HG03457 (cell line): ENCODE measurements around the gene ULBP2.
"Not testable (repeated sequence)": the region's sequence is repeated elsewhere in the genome, so short reads cannot be mapped to it uniquely, and the experiment has no call there.

Experiments used
- ATAC-seq: cut with Tn5 transposase; IDR thresholded peaks from one replicate; pipeline ENCODE4 v1.9.1; 2021; ENCODE audit warnings: moderate number of reproducible peaks; ENCODE audit not compliant: unreplicated experiment

ULBP2 gene

DNA sequence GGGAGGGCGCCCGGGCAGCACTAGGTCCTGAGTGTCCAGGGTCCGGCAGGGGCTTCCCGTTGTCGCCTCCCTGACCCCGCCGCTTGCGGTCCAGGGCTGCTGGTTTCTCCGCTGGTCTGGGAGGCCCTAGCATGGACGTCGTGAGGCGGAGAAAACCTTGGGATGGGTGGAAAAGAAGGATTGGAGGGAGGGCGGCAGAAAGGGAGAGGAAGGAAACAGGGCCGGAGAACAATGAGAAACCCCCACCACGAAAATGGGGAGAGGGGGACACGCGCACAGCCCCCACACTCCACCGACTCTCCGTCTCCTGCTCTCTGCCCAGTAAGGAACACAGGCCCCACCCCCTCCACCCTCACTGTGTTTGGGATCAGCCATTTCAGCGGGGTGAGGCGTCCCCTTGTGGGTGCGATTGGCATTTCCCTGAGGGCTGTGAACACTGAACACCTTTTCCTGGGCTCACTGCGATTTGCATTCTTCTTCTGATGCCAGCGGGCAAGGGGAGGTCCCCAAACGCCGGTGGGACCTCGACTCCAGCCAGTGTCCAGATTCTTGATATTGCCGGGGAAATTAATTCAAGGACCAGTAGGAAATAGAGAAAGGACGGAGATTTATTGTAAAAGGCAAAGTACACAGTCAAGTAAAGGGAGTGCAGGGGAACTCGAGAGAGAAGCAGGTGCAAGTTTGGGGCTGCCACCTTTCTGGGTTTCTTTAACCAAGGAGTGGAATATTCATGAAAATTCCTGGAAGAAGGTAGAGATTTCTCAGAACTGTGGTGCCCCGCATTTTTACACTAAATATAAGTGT, 15.6 kb upstream of the ULBP2 start:
- no peak for ATAC-seq

DNA sequence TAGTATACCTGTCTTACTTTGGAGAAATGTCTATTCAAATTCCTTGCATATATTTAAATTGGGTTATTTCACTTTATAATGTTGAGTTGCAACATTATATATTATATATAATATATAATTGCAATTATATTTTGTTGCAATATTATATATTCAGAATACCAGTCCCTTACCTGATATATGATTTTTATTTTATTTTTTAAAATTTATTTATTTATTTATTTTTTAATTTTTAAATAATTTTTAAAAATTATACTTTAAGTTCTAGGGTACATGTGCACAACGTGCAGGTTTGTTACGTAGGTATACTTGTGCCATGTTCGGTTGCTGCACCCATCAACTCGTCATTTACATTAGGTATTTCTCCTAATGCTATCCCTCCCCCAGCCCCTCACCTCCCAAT, 14.8 kb upstream of the ULBP2 start:
- ATAC-seq, result not testable (repeated sequence)

DNA sequence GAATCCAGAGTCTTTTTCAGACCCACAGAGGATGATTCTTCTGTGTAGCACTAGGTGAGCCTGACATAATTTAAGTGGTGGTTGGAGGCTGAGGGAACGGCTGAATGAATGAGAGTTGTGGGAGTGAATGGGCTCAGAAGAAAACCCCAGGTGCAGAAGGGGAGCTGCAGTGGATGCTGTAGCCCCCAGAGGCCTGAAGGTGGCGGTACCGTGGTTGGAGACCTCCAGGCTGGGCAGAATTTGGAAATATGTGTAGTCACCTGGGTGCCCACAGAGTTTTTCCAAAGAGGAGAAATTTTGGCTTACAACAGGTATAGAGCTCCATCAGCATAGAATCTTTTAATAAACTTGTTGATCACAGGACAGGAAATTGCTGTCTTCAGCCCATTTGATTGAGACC, 12.4 kb upstream of the ULBP2 start:
- no peak for ATAC-seq

DNA sequence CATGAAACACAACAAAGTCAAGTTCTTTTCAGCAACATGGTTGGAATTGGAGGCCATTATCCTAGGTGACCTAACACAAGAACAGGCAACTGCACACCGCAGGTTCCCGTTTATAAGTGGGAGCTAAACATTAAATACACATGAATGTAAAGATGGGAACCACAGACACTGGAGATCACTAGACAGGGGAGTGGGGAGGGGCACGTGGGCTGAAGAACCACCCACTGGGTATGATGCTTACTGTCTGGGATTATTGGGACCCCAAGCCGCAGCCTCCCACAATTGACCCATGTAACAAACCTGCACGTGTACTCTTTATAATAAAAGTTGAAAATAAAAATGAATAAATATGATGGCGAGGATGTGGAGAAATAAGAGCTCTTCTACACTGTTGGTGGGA, 10.3 kb upstream of the ULBP2 start:
- no peak for ATAC-seq

DNA sequence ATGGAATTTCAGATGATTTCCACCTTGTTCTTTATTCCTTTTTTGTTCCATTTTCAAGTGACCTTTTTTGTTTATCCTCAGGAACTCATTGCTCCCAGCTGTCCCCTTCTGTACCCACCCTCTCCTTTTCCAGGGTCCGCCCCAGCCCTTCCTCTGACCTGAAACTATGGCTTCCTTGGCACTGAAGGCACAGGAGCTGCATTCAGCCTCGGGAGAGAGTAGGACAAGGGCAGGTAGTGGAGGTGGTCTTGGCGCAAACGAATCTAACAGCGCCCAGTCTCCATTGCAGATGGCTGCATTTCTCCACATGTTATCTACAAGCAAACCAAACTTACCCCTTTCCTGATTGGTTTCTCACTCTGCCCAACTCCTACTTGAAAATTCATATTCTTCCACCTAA, 8.8 kb upstream of the ULBP2 start:
- no peak for ATAC-seq

DNA sequence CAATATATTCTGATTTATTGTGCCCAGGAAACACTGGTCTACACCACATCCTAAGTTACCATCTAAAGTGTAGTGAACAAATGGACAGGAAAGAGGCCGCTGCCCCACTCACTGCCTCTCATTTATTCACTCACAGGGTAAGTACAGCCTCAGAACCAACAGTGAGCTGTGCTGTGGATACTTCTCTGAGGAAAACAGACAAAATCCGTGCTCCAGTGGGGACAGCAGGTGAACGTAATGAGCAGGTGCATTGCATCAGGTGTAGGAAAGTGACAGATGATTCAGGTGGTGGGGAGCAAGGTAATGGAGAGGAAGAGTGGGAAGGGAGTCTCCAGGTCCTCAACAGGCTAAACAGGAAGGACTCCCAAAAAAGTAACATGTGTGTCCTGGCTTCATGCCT, 8.4 kb upstream of the ULBP2 start:
- ATAC-seq, result no peak

DNA sequence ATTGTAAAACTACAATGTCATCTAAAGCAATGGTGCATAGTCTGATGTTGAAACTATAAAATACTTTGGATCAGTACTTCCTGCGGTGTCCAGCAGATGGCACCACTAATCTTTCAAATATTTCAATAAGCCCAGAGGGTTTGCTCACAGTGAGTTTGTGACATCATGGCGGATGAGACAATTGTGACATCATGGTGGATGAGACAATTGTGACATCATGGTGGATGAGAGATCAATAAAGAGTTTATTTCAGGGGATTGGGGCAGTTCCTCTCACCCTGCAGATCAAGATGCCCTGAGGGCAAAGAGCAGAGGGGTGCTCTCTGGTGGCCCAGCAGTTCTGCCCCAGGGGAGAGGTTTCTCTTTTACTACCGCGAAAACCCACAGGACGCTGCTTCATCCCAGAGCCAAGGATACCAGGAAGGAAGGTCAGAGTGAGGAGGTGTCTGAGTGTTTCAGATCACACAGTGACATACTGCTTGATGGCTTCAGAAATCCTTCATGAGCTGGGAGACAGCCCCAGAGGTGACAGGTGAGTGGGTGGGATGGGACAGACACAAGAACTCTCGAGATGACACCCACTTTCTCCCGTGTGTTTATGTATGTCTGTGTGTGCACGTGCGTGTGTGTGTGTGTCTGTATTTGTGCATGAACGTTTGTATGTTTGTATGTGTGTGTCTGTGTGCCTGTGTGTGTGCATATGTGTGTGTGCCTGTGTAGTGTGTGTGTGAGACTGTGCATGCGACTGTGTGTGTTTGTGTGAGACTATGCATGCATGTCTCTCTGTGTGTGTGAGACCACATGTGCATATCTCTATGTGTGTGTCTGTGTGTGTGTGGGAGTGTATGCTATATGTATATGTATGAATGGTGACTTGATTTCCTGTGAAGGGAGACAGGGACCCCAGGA, 7.3 kb upstream of the ULBP2 start:
- no peak for ATAC-seq

DNA sequence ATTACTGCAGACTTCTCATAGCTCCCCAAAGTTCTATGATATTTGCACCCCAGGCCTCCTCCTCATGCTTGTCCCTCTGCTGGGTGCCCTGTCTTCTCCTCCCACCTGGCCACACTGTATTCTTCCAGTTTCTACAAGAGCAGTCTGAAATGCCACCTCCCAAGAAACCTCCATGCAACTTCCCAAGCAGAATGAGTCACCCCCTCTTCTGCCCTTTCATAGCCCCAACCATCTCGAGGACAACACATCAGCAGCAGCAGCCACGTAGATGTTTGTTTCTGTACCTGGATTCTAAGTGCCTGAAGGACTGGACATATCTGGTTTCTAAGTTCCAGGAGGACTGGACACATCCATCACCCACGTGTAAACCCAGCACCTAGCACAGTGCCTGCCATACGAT, 6.6 kb upstream of the ULBP2 start:
- ATAC-seq, result no peak

DNA sequence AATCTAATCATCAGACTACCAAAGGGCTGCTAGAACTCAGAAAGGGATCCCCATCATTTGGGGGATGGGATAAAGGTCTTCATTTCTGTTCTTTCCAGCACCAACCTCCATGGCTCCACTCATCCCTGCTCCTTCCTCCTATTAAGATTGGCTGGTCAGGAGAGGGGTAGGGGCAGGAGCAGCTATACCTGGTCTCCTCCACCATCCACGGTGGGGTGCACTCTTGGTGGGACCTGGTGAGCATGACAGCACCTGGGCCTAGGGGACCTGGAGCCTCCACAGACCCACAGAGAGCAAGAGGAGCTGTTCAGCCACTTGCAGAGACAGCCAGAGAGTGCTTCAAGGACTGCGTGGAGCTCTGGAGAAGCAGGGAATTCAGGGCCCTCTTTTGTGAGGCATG, 6.1 kb upstream of the ULBP2 start:
- no peak for ATAC-seq

DNA sequence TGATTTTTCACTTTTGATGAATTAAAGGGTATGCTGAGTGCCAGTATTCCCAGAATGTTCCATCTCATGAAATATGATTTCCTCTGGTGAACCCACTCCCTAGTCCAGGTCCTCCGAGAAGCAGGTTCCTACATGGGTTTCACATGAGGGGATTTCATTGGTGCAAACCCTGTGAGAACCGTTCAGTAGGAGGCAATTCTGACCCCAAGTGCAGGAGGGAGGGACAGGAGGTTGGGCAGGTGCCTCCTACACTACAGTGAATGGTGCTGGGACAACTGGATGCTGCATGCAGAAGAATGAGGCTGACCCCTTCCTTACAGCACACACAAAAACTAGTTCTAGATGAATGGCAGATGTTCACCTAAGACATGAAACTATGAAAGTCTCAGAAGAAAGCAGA, 5.1 kb upstream of the ULBP2 start:
- ATAC-seq, result no peak

DNA sequence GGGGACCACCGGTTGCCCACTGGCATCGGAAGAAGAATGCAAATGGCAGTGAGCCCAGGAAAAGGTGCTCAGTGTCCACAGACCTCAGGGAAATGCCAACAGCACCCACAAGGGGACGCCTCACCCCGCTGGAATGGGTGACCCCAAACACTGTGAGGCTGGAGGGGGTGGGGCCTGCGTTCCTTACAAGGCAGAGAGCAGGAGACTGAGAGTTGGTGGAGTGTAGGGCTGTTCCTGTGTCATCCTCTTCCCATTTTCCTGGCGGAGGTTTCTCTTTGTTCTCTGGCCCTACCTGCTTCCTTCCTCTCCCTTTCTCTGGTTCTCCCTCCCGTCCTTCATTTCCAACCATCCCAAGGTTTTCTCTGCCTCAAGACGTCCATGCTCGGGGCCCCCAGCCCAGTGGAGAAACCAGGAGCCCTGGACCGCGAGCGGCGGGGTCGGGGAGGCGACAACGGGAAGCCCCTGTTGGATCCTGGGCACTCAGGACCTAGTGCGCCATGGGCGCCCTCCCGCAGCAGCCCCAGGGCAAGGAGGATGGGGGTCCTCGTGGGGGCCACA, 3.7 kb upstream of the ULBP2 start:
- ATAC-seq, result not testable (repeated sequence)

DNA sequence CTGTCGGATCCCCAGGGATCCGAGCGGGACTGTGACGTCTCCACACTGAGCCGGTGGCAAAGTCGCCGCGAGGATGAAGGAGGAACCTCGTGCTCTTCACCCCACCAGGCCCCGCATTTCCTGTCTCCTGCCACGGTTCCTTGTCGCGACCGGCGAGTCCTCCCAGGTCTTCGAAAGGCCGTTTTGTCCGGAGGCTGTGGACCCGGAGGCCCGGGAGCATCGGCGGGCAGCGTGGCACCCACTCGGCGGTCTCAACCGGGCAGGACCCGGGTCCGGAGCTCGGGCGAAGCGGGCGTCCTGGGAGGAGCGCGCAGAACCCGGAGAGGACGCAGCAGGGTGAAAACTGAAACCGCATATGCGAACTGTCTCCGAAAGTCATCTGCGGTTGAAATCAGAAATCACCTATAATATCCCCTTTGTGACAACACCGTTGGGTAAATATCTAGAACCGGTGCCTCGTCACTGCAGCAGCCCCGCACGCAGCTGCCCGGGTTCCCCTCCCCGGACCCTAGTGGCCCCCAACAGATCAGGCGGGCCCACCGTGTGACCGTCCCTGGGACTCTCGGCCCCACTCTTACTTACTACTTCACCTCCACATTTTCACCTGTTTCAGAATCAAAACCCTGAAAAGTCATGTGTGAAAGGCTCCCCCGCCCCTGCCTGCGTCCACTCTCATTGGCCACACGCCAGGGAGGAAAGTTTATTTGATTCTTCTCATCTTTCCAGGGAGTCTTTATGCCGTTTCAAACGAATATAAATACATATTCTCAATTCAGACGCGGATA, 3.1 kb upstream of the ULBP2 start:
- peak; percentile 67 for ATAC-seq

DNA sequence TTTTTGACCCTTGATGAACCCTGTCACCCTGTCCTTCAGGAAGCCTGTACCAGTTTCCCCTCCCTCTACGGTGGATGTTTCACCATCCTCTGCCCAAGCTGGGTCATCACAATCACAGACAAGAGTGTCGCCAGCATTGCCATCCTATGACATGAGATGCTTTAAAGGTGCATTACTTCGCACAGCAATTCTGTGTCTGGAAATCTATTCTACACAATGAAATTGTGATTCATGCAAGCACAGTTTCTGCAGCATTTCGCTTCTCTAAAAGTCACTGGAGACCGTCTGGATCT, 2.5 kb upstream of the ULBP2 start:
- no peak for ATAC-seq

DNA sequence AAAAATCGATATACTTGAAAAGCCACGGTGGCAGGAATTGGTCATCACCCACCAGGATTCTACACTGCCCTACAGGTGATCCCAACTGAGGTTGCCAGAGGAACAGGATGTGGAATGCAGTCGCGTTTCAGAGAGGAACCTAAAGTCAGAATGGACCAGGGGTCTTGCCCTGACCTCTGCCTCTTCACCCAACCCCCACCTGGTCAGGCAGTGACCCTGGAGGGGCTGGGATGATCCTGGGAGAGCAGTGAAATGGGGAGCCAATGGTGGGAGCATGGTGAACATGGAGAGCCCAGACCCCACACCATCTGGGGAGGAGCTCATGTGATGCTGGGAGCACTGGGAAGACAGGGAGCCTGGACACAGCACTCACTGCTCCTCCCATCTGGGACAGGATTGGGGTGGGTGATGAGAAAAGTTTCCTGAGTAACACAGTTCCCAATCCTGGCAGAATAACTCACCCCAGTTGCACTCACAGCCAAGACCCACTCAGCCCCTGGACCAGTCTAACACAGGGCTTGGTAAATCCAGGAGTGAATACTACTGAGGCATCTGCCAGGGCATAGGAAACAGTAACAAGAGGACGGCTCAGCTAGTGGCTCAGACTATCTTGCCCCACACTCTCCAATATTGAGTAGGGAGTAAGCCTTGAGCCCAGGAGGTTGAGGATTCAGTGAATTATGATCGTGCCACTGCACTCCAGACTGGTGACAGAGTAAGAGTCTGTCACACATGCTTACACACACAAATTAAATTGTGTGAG, 1.7 kb upstream of the ULBP2 start:
- ATAC-seq, result no peak

DNA sequence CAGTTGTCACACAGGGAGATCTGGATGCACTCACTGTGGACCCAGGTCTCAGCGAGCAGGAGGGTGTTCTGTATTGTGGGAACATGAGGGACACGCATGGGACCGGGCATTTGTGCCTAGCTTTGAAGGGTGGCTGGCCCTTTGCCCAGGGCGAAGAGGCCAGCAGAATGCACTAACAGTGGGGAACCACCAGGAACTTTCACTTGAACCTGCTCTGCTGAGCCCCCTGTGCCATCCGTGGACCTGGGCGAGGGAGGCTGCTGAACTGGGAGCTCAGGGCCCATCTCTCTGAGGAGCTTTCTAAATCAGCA, 1.2 kb upstream of the ULBP2 start:
- ATAC-seq, result no peak

DNA sequence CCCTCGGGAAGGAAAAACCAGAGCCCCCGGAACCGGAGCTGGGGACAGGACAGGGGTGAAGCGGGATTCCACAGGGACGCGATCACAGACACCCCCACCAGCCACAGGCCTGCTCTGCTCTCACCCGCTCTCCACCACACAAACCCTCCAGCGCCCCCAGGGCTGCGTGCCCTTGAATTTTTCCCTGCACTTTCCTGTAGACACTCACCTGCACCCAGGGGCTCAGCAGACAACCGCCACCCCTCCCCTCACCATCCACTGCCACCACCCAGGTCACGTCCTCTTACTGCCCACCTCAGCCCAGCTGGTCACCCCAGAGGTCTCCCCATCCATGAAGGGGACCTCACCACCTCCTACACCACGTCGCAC, 631 bp downstream of the ULBP2 start:
- no peak for ATAC-seq

DNA sequence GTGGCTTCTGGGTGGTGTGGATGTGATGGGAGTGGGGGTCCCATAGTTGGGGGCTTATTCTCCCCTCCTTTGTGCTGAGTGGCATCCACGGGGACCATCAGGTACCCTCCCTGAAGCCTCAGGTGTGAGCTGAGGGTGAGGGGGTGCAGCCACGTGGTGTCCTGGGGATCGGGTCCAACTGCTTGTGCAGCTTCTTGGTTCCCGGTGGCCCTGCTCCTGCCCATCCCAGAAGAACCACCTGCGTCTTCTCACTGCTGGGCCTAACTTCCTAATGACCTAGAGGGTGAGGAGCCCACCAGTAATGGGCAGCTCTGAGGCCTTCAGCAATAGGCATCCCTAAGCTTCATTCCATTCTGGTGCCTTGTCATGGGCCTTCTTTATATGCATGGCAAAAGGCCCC, 1.5 kb downstream of the ULBP2 start:
- not testable (repeated sequence) for ATAC-seq

DNA sequence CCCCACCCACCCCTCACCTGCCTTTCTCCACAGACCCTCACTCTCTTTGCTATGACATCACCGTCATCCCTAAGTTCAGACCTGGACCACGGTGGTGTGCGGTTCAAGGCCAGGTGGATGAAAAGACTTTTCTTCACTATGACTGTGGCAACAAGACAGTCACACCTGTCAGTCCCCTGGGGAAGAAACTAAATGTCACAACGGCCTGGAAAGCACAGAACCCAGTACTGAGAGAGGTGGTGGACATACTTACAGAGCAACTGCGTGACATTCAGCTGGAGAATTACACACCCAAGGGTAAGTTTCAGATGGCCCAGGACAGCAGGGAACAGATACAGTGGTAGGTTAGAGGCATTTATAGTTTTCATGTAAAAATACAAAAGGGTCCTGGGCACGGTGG, 3.5 kb downstream of the ULBP2 start:
- ATAC-seq, result not testable (repeated sequence)

DNA sequence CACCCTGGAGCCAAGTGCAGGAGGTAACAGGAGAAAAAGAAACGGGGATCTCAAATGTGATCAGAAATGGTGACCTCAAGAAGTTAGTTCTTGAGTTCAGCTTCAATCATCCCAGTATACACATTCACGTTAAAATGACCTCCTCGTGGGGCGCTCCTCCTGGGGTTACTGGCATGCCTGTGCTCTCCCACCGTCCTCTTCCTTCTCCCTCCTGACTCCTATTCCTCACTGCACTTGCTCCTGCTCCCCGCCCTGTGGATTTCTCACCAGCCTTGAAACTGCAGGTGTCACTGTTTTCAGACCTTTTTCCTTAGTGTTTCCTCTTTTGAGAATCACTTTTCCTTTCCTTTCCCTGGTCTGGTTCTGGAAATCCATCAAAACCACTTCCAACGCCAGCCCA, 4.8 kb downstream of the ULBP2 start:
- ATAC-seq, result not testable (repeated sequence)

DNA sequence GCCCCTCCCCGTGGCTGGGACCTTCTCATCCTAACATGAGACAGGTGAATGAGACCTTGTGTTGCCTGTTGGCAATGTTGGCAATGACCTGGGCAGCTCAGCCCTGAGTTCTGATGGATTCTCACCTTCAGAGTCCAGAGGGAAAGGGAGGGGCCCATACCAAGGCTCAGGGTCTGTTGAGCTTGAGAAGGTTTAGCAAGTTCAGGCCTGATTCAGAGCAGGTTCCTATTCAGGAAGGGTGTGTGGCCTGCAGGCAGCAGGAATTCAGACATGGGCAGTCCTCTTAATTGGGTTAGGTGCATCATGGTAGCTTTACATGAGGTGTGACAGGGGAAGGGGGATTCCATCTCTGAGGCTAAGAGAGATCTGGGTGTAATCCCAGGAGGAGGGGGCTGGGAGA, 5.7 kb downstream of the ULBP2 start:
- not testable (repeated sequence) for ATAC-seq

DNA sequence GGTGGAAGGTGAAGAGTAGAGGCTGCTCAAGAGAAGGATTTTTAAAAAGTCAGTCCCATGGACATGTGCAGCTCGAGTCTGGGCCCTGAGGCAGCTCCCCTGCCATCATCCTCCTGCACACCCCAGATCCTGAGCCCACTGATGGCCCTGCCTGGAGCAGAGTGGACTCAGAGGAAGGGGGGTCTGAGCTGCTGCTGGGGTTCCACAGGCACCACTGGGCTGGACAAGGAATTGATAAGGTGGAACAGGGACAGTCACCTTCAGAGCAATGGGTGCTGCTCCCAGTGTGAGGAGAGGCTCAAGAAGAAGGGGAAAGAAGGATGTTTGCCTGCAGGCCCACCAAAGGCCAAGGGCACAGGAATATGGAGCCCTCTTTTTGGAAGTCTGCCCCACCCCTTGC, 6.2 kb downstream of the ULBP2 start:
- no peak for ATAC-seq
